Ovary (tissue), 9 donors: ENCODE results near the gene WNK2. TPM values are rescaled to one million over a fixed set of nuclear protein-coding genes. Genes with fewer than 3 reads are reported as not detected.

Source experiments
- DNase-seq, 5 donors: peaks; one replicate each; pipeline ENCODE4 v3.0.0-alpha.2; 2019 to 2020
- H3K27ac ChIP-seq, 2 donors: fragments of 200-600 bp; one replicate each; pipeline versions ENCODE4 v1.5.1 to v1.8.0; 2019 to 2022
- H3K27me3 ChIP-seq: fragments of 200-600 bp; one replicate; pipeline ENCODE4 v1.8.0; 2022
- H3K36me3 ChIP-seq: fragments of 200-600 bp; sonication (generic); one replicate; pipeline ENCODE4 v1.5.1; 2019
- H3K4me1 ChIP-seq: one replicate; pipeline ENCODE4 v1.8.1; 2013; ENCODE audit warnings: mild to moderate bottlenecking, moderate library complexity; ENCODE audit not compliant: insufficient read depth
- H3K4me3 ChIP-seq: fragments of 200-600 bp; sonication (generic); one replicate; pipeline ENCODE4 v1.5.1; 2017
- H3K9me3 ChIP-seq, 2 donors: fragments of 200-600 bp in 1 of 2; sonication (generic) in 1 of 2; one replicate each; pipeline versions ENCODE4 v1.5.1 to v1.8.1; 2013 to 2019; ENCODE audit warnings: mild to moderate bottlenecking in 1 of 2, moderate library complexity in 1 of 2
- EP300 ChIP-seq: sonication (generic); formaldehyde crosslinking; IDR thresholded peaks from one replicate; pipeline ENCODE4 v1.6.1; 2017; ENCODE audit warnings: antibody characterized with exemption
- POLR2A ChIP-seq: fragments of 450-650 bp; IDR thresholded peaks from one replicate; pipeline ENCODE4 v1.6.1; 2017; ENCODE audit warnings: antibody characterized with exemption, mild to moderate bottlenecking, moderate library complexity
- WGBS, 3 donors: extraction: QIAGEN DNeasy Blood & Tissue Kit in 1 of 3; methylation state at CpG; one replicate each; pipeline versions ENCODE4 v1.1.5 to v1.1.7; 2013 to 2017; 5-methylcytosine and 5-hydroxymethylcytosine counted together
- intact Hi-C, 4 donors: fragments of 100-400 bp; cut with DNase I; formaldehyde crosslinking; loops; one replicate each; pipeline versions ENCODE4 v1.11.0 to v1.15.1; 2022 to 2023
- polyA plus RNA-seq, 2 donors: library from polyadenylated mRNA; stranded (reverse); fragments of 200-250 nt in 1 of 2; fragments of 350-450 nt in 1 of 2; fragmentation: Illumina TruSeq in 1 of 2; extraction: RNeasy Lipid Tissue Mini Kit (QIAGEN cat#74804) in 1 of 2; gene quantifications; one replicate each; pipeline ENCODE4 v1.2.3, GENCODE V29; 2013 to 2014
- total RNA-seq, 7 donors: library from RNA; depleted of rRNA in 2 of 7; stranded (reverse); fragments of >200 nt in 2 of 7; fragmentation: NEBNext Ultra II Directional in 3 of 7; extraction: Animal tissue kit (Norgen Biotek cat#: 25700) in 3 of 7; gene quantifications; one replicate each; pipeline versions ENCODE4 v1.1.0 to v1.2.4, GENCODE V29; 2016 to 2023
- TF ChIP-seq, protein P1 (sequence below), 3 donors: fragments of 450-650 bp in 2 of 3; fragments of 200-600 bp in 1 of 3; IDR thresholded peaks; one replicate each; pipeline versions ENCODE4 v1.5.1 to v1.8.0; 2016 to 2022; ENCODE audit warnings: antibody characterized with exemption in 3 of 3, mild to moderate bottlenecking in 1 of 3
- donor health status: DM: no; HTN: no; CAD: no; lungs with moderate emphysema.
- donor health status: DM: no; HTN: no; CAD: no.
- donor health status: Bipolar disorder and iron deficiency.
- donor health status: DM: yes; HTN: yes; CAD: no.
- donor health status: DM: no; HTN: no; CAD: no.
- donor health status: DM: yes; HTN: yes; CAD: no.

WNK2 gene
- total and polyA plus RNA-seq, 9 donors: 0.53 to 24.7 (median 4.4) TPM

DNA sequence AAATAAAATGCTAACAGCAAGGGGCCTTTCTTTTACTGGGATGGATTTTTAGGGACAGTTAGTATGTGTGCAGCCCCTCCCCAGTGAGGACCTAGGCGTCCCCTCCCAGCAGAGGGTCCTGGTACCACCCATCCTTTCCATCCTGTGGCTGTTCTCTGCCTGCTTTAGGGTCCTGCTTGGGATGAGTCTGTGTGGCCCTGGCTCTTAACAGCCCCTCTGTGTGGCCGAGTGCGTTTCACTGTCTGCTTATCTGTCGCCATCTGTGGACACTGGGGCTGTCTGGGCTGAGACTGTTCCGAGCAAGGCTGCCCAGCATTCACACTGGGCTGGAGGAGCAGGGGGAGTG lies 17.0 kb downstream of the WNK2 start:
- H3K27ac ChIP-seq: no peak overlapping the region
- H3K9me3 ChIP-seq: no peaks in the 10 kb centered on the region
- no peaks in the 10 kb centered on the region for H3K27me3 ChIP-seq
- 88 to 95% (median 89%) methylated on average over 5 of the region's 5 CpGs for WGBS, 3 donors
- H3K4me1 ChIP-seq: no peaks in the 10 kb centered on the region
- H3K36me3 ChIP-seq: no peaks in the 10 kb centered on the region
- DNase-seq: no peak
- no peak overlapping the region for H3K4me3 ChIP-seq
- intact Hi-C loops: no loop called here
- TF ChIP-seq POLR2A (no peak), EP300 (no peak)
- TF ChIP-seq, protein P1, sequence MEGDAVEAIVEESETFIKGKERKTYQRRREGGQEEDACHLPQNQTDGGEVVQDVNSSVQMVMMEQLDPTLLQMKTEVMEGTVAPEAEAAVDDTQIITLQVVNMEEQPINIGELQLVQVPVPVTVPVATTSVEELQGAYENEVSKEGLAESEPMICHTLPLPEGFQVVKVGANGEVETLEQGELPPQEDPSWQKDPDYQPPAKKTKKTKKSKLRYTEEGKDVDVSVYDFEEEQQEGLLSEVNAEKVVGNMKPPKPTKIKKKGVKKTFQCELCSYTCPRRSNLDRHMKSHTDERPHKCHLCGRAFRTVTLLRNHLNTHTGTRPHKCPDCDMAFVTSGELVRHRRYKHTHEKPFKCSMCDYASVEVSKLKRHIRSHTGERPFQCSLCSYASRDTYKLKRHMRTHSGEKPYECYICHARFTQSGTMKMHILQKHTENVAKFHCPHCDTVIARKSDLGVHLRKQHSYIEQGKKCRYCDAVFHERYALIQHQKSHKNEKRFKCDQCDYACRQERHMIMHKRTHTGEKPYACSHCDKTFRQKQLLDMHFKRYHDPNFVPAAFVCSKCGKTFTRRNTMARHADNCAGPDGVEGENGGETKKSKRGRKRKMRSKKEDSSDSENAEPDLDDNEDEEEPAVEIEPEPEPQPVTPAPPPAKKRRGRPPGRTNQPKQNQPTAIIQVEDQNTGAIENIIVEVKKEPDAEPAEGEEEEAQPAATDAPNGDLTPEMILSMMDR (IDR thresholded peaks at IDR 0.05): no peak

DNA sequence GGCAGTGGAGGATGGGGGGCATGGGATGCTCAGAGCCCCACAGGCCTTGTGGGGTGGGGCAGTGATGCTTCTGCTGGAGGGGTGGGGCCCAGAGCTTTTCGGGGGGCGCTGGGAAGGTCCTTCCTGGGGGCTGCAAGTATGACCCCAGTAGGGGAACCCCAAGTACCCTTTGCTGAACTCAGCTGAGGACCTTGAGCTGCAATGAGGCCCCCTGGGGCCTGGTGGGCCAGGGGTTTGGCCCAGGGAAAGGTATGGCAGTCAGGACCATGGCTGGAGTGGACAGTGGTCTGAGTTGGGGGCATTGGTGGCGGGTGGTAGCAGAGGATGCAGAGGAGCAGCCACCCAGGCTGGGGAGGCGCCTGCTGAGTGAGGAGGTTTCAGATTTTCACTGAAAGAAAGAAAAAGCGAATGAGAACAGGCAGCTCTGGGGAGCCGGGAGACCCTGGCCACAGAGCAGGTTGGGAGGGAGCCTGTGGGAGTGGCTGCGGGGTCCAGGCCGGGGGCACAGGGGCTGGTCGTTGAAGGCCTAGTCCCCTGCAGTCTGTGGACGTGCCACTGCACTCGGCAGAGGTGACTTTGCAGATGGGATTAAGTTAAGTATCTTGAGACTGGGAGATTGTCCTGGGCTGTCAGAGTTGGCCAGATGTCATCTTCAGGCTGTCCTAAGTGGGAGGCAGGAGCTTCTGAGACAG lies 19.2 kb downstream of the WNK2 start:
- intact Hi-C loops: no loop called here
- TF ChIP-seq, protein P1 (IDR thresholded peaks at IDR 0.05): no peak
- TF ChIP-seq POLR2A: no peak
- no peak for TF ChIP-seq EP300
- H3K27ac ChIP-seq: no peak overlapping the region

DNA sequence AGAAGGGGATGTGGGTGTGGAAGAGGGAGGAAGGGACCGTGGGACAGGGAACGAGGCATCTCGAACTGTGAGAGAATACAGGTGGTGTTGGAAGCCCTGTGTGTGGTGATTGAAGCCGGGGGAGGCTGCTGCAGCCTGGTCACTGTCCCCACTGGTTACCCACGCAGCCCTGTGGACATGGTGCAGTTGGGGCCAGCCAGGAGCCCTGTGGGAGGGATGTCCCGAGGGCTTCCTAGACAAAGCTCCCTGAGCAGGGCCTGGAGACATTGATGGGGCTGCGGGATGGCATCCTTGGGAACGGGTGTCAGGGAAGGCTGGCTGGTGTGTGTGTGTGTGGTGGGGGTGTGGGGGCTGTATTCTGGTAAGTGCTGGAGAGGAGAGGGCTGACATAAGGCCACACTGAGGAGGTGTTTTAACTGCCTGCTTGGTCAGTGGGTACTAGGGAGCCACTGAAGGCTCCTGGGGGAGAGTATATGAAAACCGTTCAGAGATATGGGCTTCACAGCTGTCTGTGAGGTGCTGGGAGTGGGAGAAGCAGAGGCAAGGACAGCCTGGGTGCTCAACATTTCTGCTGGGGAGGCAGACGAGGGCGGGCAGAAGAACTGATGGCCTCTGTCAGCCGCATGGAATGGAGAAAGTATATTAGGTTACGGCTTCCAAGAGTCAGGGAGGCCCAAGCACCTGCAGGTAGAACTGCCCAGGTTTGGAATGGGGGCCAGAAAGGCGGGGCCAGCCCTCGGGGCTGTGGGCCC lies 20.0 kb downstream of the WNK2 start:
- no peak overlapping the region for H3K27ac ChIP-seq
- H3K9me3 ChIP-seq: no peaks in the 10 kb centered on the region
- H3K4me3 ChIP-seq: no peak overlapping the region
- no peak for DNase-seq
- WGBS, 3 donors: 80 to 84% (median 82%) methylated on average over 15 of the region's 15 CpGs
- intact Hi-C loops: no loop called here
- no peaks in the 10 kb centered on the region for H3K27me3 ChIP-seq
- H3K4me1 ChIP-seq: peaks cover 5% of the 10 kb centered on the region
- TF ChIP-seq EP300: no peak
- no peak for TF ChIP-seq POLR2A
- H3K36me3 ChIP-seq: no peaks in the 10 kb centered on the region

More for the DNA sequence above, 19.2 kb downstream of the WNK2 start:
- no peaks in the 10 kb centered on the region for H3K27me3 ChIP-seq
- no peak for DNase-seq
- H3K9me3 ChIP-seq: no peaks in the 10 kb centered on the region
- peaks cover under 1% of the 10 kb centered on the region for H3K4me1 ChIP-seq
- no peak overlapping the region for H3K4me3 ChIP-seq
- H3K36me3 ChIP-seq: no peaks in the 10 kb centered on the region
- WGBS, 3 donors: 83 to 88% (median 85%) methylated on average over 11 of the region's 11 CpGs

DNA sequence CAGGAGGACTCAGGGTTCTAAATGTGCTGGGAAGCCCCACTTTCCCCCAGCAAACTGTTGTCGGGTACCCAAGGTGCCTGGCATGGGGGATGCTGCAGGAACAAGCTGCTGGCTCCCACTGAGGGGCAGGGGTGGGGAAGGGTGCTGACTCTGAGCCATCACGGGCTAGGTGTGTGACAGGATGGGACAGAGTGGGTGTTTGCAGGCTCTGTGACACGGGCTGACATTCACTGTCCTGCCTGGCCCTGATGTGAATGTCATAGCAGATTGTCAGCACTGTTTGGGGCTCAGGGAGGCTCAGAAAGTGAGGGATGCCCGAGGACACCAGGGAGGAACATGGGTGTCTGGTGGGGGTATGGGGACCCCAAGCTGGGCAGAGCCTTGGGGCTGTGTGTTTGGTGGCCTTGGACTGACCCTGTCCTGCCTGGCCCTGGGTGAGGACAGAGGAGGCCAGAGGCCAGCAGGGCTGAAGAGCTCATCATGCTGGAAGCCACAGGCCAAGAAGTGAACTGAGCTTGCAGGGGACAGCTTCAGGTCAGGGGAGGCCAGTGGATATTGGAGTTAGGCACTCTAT lies 20.6 kb downstream of the WNK2 start:
- no peaks in the 10 kb centered on the region for H3K27me3 ChIP-seq
- no peak overlapping the region for H3K4me3 ChIP-seq
- DNase-seq: no peak
- no peaks in the 10 kb centered on the region for H3K36me3 ChIP-seq
- no peaks in the 10 kb centered on the region for H3K9me3 ChIP-seq
- WGBS, 3 donors: 82 to 95% (median 85%) methylated on average over 4 of the region's 4 CpGs
- H3K4me1 ChIP-seq: peaks cover 5% of the 10 kb centered on the region
- intact Hi-C loops: no loop called here
- H3K27ac ChIP-seq: no peak overlapping the region
- TF ChIP-seq, protein P1 (IDR thresholded peaks at IDR 0.05): no peak
- no peak for TF ChIP-seq EP300
- TF ChIP-seq POLR2A: no peak
